WTC11 (cell line): ENCODE measurements around the gene RAB24.

Experiments
- ATF2 ChIP-seq: sonication (generic); formaldehyde crosslinking; IDR thresholded peaks from 2 replicates; pipeline ENCODE4 v1.8.1; 2022; ENCODE audit warnings: low read depth, missing genetic modification reagents, borderline replicate concordance
- CTCF ChIP-seq: fragments of 200-600 bp; IDR thresholded peaks from 2 replicates; pipeline ENCODE4 v1.8.0; 2022; ENCODE audit warnings: antibody characterized with exemption
- IRF1 ChIP-seq: sonication (generic); formaldehyde crosslinking; IDR thresholded peaks from 2 replicates; pipeline ENCODE4 v1.8.0; 2023; ENCODE audit warnings: missing genetic modification reagents
- NR2C2 ChIP-seq: sonication (generic); formaldehyde crosslinking; IDR thresholded peaks from 2 replicates; pipeline ENCODE4 v1.8.0; 2022; ENCODE audit warnings: mild to moderate bottlenecking, missing genetic modification reagents
- SP1 ChIP-seq: sonication (generic); formaldehyde crosslinking; conservative IDR thresholded peaks from 2 replicates; pipeline ENCODE4 v1.8.1; 2022; ENCODE audit warnings: missing genetic modification reagents
- USF1 ChIP-seq: sonication (generic); formaldehyde crosslinking; IDR thresholded peaks from 2 replicates; pipeline ENCODE4 v1.8.0; 2022; ENCODE audit warnings: mild to moderate bottlenecking, missing genetic modification reagents
- ZNF121 ChIP-seq: sonication (generic); formaldehyde crosslinking; IDR thresholded peaks from 2 replicates; pipeline ENCODE4 v1.8.0; 2023; ENCODE audit warnings: missing genetic modification reagents

GRCh38 chr5:177335701-177336065 is 32.2 kb upstream of the RAB24 start:
- TF ChIP-seq IRF1 (CRISPR knock-in tag) (no peak), USF1 (CRISPR knock-in tag) (no peak), CTCF (no peak), ATF2 (CRISPR knock-in tag) (no peak), ZNF121 (no peak), SP1 (CRISPR knock-in tag) (no peak), NR2C2 (CRISPR knock-in tag) (no peak)
